Heart right ventricle (tissue), 16 donors: ENCODE measurements around the gene CARD10. TPM values are rescaled to one million over a fixed set of nuclear protein-coding genes. Genes with fewer than 3 reads are reported as not detected.

Source experiments
- ATAC-seq, 8 donors: fragments of 200-7000 bp; cut with Tn5 transposase; one replicate each; pipeline ENCODE4 v1.9.1; 2020; ENCODE audit warnings: mild to moderate bottlenecking in 8 of 8, moderate library complexity in 8 of 8, moderate number of reproducible peaks in 1 of 8
- DNase-seq, 2 donors: peaks; one replicate each; pipeline ENCODE4 v3.0.0-alpha.2; 2020
- H3K27ac ChIP-seq, 10 donors: fragments of 200-600 bp; sonication (generic) in 2 of 10; one replicate each; pipeline versions ENCODE4 v1.5.0 to v1.8.0; 2020 to 2022; ENCODE audit warnings: mild to moderate bottlenecking in 3 of 10
- H3K27me3 ChIP-seq, 7 donors: fragments of 200-600 bp; one replicate each; pipeline ENCODE4 v1.8.0; 2021 to 2022; ENCODE audit warnings: mild to moderate bottlenecking in 2 of 7
- H3K36me3 ChIP-seq, 9 donors: fragments of 200-600 bp; sonication (generic) in 1 of 9; one replicate each; pipeline versions ENCODE4 v1.5.0 to v1.8.0; 2020 to 2022; ENCODE audit warnings: mild to moderate bottlenecking in 2 of 9
- H3K4me1 ChIP-seq, 9 donors: fragments of 200-600 bp; sonication (generic) in 1 of 9; one replicate each; pipeline versions ENCODE4 v1.5.0 to v1.8.0; 2020 to 2022; ENCODE audit warnings: mild to moderate bottlenecking in 4 of 9
- H3K4me3 ChIP-seq, 10 donors: fragments of 200-600 bp; sonication (generic) in 2 of 10; one replicate each; pipeline versions ENCODE4 v1.5.0 to v1.8.0; 2020 to 2022; ENCODE audit warnings: mild to moderate bottlenecking in 7 of 10, moderate library complexity in 2 of 10
- H3K9me3 ChIP-seq, 11 donors: fragments of 200-600 bp in 10 of 11; sonication (generic) in 2 of 11; one replicate each; pipeline versions ENCODE4 v1.5.0 to v1.8.0; 2013 to 2022; ENCODE audit warnings: mild to moderate bottlenecking in 2 of 11, control low read depth in 1 of 11, moderate library complexity in 1 of 11
- CTCF ChIP-seq, 9 donors: fragments of 200-600 bp; sonication (generic) in 2 of 9; IDR thresholded peaks; one replicate each; pipeline versions ENCODE4 v1.5.0 to v1.8.0; 2021 to 2022; ENCODE audit warnings: antibody characterized with exemption in 9 of 9, mild to moderate bottlenecking in 5 of 9, moderate library complexity in 1 of 9
- WGBS, 2 donors: extraction: QIAGEN DNeasy Blood & Tissue Kit; methylation state at CpG; one replicate each; pipeline ENCODE4 v1.1.7; 2013; ENCODE audit warnings: inconsistent platforms in 1 of 2; 5-methylcytosine and 5-hydroxymethylcytosine counted together
- intact Hi-C, 10 donors: fragments of 100-400 bp; cut with DNase I; formaldehyde crosslinking; loops; one replicate each; pipeline versions ENCODE4 v1.11.1 to v1.14.2; 2022
- polyA plus RNA-seq, 2 donors: library from polyadenylated mRNA; stranded (reverse); fragments of 200-250 nt; gene quantifications; one replicate each; pipeline ENCODE4 v1.2.3, GENCODE V29; 2013
- total RNA-seq, 10 donors: library from RNA; stranded (reverse); fragmentation: NEBNext Ultra II Directional in 3 of 10; extraction: Animal tissue kit (Norgen Biotek cat#: 25700) in 3 of 10; gene quantifications; one replicate each; pipeline versions ENCODE4 v1.2.1 to v1.2.4, GENCODE V29; 2021 to 2023
- donor health status: Arrhythmogenic right ventricular cardiomyopathy.
- donor health status: ischemic (EF 13 %, LVEDD 7.1; RV severe dilation, severe dysfunction).
- donor health status: healthy with polysubstance abuse.
- donor health status: DM: no; HTN: yes; CAD: no.
- donor health status: DM: no; HTN: no; CAD: no.
- donor health status: ischemic (EF 25% LVEDD 6.9; RV normal size, moderate dysfunction).
- donor health status: ischemic (EF 25% LVEDD 5.7; RV mildly dilated, moderate dysfunction).
- donor health status: healthy.
- donor health status: DM: yes; HTN: yes; CAD: no.
- donor health status: Ischemic cardiomyopathy.
- donor health status: ischemic (EF 35%, LVEDD 5.7; RV mildly dilated, moderate dysfunction).
- donor health status: nonischemic (EF 11% LVEDD 7.7; RV severe dilation, severe dysfunction).
- donor health status: DM: yes; HTN: yes; CAD: no.
- donor health status: PGD.
- donor health status: ischemic (EF 29% LVEDD 5.4; RV normal size, mild dysfunction).
- donor health status: nonischemic (EF 23%, LVEDD 6.1; RV moderate dilation, normal function).

The CARD10 gene
- total and polyA plus RNA-seq, 12 donors: 7.4 to 14.8 (median 8.9) TPM

GRCh38 chr22:37566903-37567798, 47.9 kb upstream of the CARD10 start:
- peak overlapping the region in 9 of 10 donors; percentile 17 to 100 (median 96) for H3K27ac ChIP-seq
- no peak overlapping the region for H3K4me3 ChIP-seq
- intact Hi-C loops: loop anchor here in 4 of 10 donors (1.0 to 10.0 kb wide), 3 partner anchors 22 to 252 kb away; no protein-coding TSS in a partner anchor
- H3K4me1 ChIP-seq: peaks cover 23 to 85% (median 62%) of the 10 kb centered on the region in 9 donors
- H3K36me3 ChIP-seq: peaks cover 0 to 52% (median 9%) of the 10 kb centered on the region in 9 donors
- WGBS, 2 donors: 40 to 43% methylated on average over 16 of the region's 16 CpGs
- H3K9me3 ChIP-seq: no peaks in the 10 kb centered on the region
- peaks cover 0 to 11% (median 0%) of the 10 kb centered on the region in 7 donors for H3K27me3 ChIP-seq
- peak; percentile 36 to 81 (median 60) for ATAC-seq
- DNase-seq: peak; percentile 79 to 84
- peak; percentile 87 to 96 (median 94) for TF ChIP-seq CTCF (IDR thresholded peaks at IDR 0.05)

GRCh38 chr22:37566329-37566837, 47.2 kb upstream of the CARD10 start:
- intact Hi-C loops: loop anchor here in 4 of 10 donors (2.0 to 10.0 kb wide), 2 partner anchors 22 to 252 kb away; no protein-coding TSS in a partner anchor
- 55 to 67% methylated on average over 28 of the region's 28 CpGs for WGBS, 2 donors
- Histone ChIP-seq H3K27ac (peak overlapping the region; percentile 17 to 100 (median 96)), H3K27me3 (peaks cover 0 to 19% (median 2%) of the 10 kb centered on the region in 7 donors), H3K4me3 (peak overlapping the region in 2 of 10 donors; percentile 10 to 16), H3K9me3 (no peaks in the 10 kb centered on the region), H3K36me3 (peaks cover 0 to 59% (median 9%) of the 10 kb centered on the region in 9 donors), H3K4me1 (peaks cover 26 to 93% (median 69%) of the 10 kb centered on the region in 9 donors)
- no peak for ATAC-seq
- no peak for TF ChIP-seq CTCF (IDR thresholded peaks at IDR 0.05)
- no peak for DNase-seq

- DNase-seq (no peak), ATAC-seq (no peak)
- peaks cover 0 to 24% (median 4%) of the 10 kb centered on the region in 7 donors for H3K27me3 ChIP-seq
- no peaks in the 10 kb centered on the region for H3K9me3 ChIP-seq
- peaks cover 26 to 96% (median 73%) of the 10 kb centered on the region in 9 donors for H3K4me1 ChIP-seq
- intact Hi-C loops: loop anchor here in 5 of 10 donors (2.0 to 10.0 kb wide), 2 partner anchors 21 to 251 kb away; no protein-coding TSS in a partner anchor
- WGBS, 2 donors: 51 to 57% methylated on average over 17 of the region's 17 CpGs
- peak overlapping the region; percentile 17 to 100 (median 96) for H3K27ac ChIP-seq
- peaks cover 0 to 59% (median 9%) of the 10 kb centered on the region in 9 donors for H3K36me3 ChIP-seq
- TF ChIP-seq CTCF (IDR thresholded peaks at IDR 0.05): no peak
- peak overlapping the region in 1 of 10 donors; percentile 10 for H3K4me3 ChIP-seq
Measured at GRCh38 chr22:37565830-37566229, 46.6 kb upstream of the CARD10 start.

GRCh38 chr22:37564111-37564711, 45.0 kb upstream of the CARD10 start:
- Histone ChIP-seq H3K27ac (peak overlapping the region; percentile 19 to 100 (median 96)), H3K27me3 (peaks cover 0 to 37% (median 4%) of the 10 kb centered on the region in 7 donors), H3K36me3 (peaks cover 0 to 50% (median 9%) of the 10 kb centered on the region in 9 donors), H3K4me1 (peaks cover 26 to 89% (median 75%) of the 10 kb centered on the region in 9 donors), H3K9me3 (no peaks in the 10 kb centered on the region), H3K4me3 (peak overlapping the region in 6 of 10 donors; percentile 3 to 92 (median 74))
- DNase-seq: peak in 1 of 2 donors; percentile 79
- intact Hi-C loops: loop anchor here in 6 of 10 donors (1.0 to 10.0 kb wide), 4 partner anchors 18 to 249 kb away; no protein-coding TSS in a partner anchor
- 48 to 57% methylated on average over 7 of the region's 7 CpGs for WGBS, 2 donors
- peak in 1 of 9 donors; percentile 5 for TF ChIP-seq CTCF (IDR thresholded peaks at IDR 0.05)
- ATAC-seq: peak in 4 of 8 donors; percentile 3 to 44 (median 28)
